HepG2 (cell line): Measurements from ENCODE around the gene MEI1. TPM values are rescaled to one million over a fixed set of nuclear protein-coding genes. Genes with fewer than 3 reads are reported as not detected.

Experiments
- CENPT ChIP-seq: sonication (generic); formaldehyde crosslinking; IDR thresholded peaks from 2 replicates; pipeline ENCODE4 v1.8.0; 2022; ENCODE audit warnings: low read depth, mild to moderate bottlenecking, moderate library complexity, missing genetic modification reagents
- ELF1 ChIP-seq: sonication (generic); formaldehyde crosslinking; IDR thresholded peaks from 2 replicates; pipeline ENCODE4 v1.4.0; 2020; ENCODE audit warnings: missing genetic modification reagents
- HMG20B ChIP-seq: conservative IDR thresholded peaks from 2 replicates; pipeline ENCODE4 v1.6.1; 2016; ENCODE audit warnings: missing genetic modification reagents, missing compliant biosample characterization
- HOMEZ ChIP-seq: IDR thresholded peaks from 2 replicates; pipeline ENCODE4 v1.6.1; 2016; ENCODE audit warnings: low read depth
- POLR2G ChIP-seq: fragments of 200-400 bp; formaldehyde crosslinking; IDR thresholded peaks from 2 replicates; pipeline ENCODE4 v1.6.1; 2018; ENCODE audit warnings: mild to moderate bottlenecking, low read depth, low read length, moderate library complexity
- SNAPC4 ChIP-seq: sonication (generic); formaldehyde crosslinking; IDR thresholded peaks from 2 replicates; pipeline ENCODE4 v1.4.0; 2020; ENCODE audit warnings: mild to moderate bottlenecking, missing genetic modification reagents
- YEATS2 ChIP-seq: sonication (generic); formaldehyde crosslinking; IDR thresholded peaks from 2 replicates; pipeline ENCODE4 v1.4.0; 2020; ENCODE audit warnings: missing genetic modification reagents, borderline replicate concordance
- ZBTB37 ChIP-seq: sonication (generic); formaldehyde crosslinking; IDR thresholded peaks from 2 replicates; pipeline ENCODE4 v1.4.0; 2020; ENCODE audit warnings: mild to moderate bottlenecking, missing genetic modification reagents
- ZFP82 ChIP-seq: sonication (generic); formaldehyde crosslinking; IDR thresholded peaks from 2 replicates; pipeline ENCODE4 v1.5.1; 2020; ENCODE audit warnings: mild to moderate bottlenecking, missing genetic modification reagents, borderline replicate concordance
- ZNF143 ChIP-seq: sonication (generic); formaldehyde crosslinking; IDR thresholded peaks from 2 replicates; pipeline ENCODE4 v1.4.0; 2020; ENCODE audit warnings: missing genetic modification reagents
- ZNF296 ChIP-seq: sonication (generic); formaldehyde crosslinking; conservative IDR thresholded peaks from 2 replicates; pipeline ENCODE4 v1.5.0; 2020; ENCODE audit warnings: mild to moderate bottlenecking, missing genetic modification reagents
- ZNF33A ChIP-seq: sonication (generic); formaldehyde crosslinking; IDR thresholded peaks from 2 replicates; pipeline ENCODE4 v1.5.1; 2020; ENCODE audit warnings: missing genetic modification reagents, mild to moderate bottlenecking, moderate library complexity, borderline replicate concordance
- ZNF546 ChIP-seq: sonication (generic); formaldehyde crosslinking; conservative IDR thresholded peaks from 2 replicates; pipeline ENCODE4 v1.8.1; 2023; ENCODE audit warnings: mild to moderate bottlenecking, missing genetic modification reagents
- ZNF614 ChIP-seq: IDR thresholded peaks from 2 replicates; pipeline ENCODE4 v1.6.1; 2018; ENCODE audit warnings: missing biosample characterization, missing genetic modification reagents, inconsistent platforms, borderline replicate concordance
- ZNF850 ChIP-seq: sonication (generic); formaldehyde crosslinking; conservative IDR thresholded peaks from 2 replicates; pipeline ENCODE4 v1.9.0; 2021; ENCODE audit warnings: mild to moderate bottlenecking, missing genetic modification reagents
- polyA plus RNA-seq, 8 experiments: library from polyadenylated mRNA; depleted of rRNA in 3 of 8; stranded (reverse) in 7 of 8; unstranded in 1 of 8; fragments of >200 nt; fragmentation: Illumina TruSeq in 4 of 8; extraction: Trizol in 4 of 8; gene quantifications; 2 replicates each; pipeline versions ENCODE4 v1.2.1 to v1.2.3, GENCODE V29; 2011 to 2016; ENCODE audit warnings: low read depth in 4 of 8, missing spikeins in 1 of 8, mixed read lengths in 1 of 8; ENCODE audit not compliant: insufficient read depth in 1 of 8
- total RNA-seq, 5 experiments: library from RNA; depleted of rRNA; stranded (reverse); fragments of >200 nt; fragmentation: Illumina TruSeq; extraction: Trizol; gene quantifications; 2 replicates each; pipeline ENCODE4 v1.2.3, GENCODE V29; 2016; ENCODE audit warnings: low read depth in 1 of 5
- TF ChIP-seq, protein P1 (sequence below): sonication (generic); formaldehyde crosslinking; IDR thresholded peaks from 2 replicates; pipeline ENCODE4 v1.8.0; 2022; ENCODE audit warnings: missing genetic modification reagents, mild to moderate bottlenecking, moderate library complexity, borderline replicate concordance
- TF ChIP-seq, protein P2 (sequence below): sonication (generic); formaldehyde crosslinking; IDR thresholded peaks from 2 replicates; pipeline ENCODE4 v1.4.0; 2020; ENCODE audit warnings: mild to moderate bottlenecking, low read depth, missing genetic modification reagents

MEI1 gene
- total and polyA plus RNA-seq, 2 of the 13 experiments (the other 11 are each of a cell fraction or from before 2014, with no cell fraction given): 0.75 to 1.9 TPM

DNA sequence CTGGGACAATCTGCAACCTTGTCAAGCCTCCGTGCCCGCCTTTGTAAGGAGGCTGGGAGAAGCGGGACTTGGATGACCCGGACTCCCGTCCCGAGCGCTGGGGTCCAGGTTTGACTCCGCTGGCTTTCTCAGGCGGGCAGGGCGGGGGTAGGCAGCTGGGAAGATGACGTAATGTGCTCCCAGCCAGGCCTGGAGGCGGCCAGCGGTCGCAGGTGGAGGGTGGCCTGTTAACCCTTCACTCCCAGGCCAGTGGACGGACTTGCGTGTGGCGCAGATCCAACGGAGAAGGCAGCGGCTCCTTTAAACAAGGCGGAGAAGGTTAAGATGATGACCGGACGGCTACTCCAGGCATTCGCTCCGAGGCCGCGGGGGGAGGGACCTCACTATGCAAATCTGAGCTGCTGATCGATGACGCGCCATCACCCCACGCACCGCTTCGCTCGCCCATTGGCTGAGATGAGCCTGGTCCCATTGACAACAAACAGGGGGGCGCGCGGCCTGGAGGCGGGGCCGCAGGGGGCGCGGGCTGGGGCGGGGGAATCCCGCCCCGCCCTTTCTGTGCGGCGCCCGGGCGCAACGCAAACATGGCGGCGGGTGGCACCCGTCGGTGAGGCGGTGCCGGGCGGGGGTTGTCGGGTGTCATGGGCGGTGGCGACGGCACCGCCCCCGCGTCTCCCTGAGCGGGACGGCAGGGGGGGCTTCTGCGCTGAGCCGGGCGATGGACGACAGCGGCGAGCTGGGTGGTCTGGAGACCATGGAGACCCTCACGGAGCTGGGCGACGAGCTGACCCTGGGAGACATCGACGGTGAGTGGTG, 133.5 kb downstream of the MEI1 start, which contains the start of gene SREBF2 (continued):
- TF ChIP-seq, protein P1, sequence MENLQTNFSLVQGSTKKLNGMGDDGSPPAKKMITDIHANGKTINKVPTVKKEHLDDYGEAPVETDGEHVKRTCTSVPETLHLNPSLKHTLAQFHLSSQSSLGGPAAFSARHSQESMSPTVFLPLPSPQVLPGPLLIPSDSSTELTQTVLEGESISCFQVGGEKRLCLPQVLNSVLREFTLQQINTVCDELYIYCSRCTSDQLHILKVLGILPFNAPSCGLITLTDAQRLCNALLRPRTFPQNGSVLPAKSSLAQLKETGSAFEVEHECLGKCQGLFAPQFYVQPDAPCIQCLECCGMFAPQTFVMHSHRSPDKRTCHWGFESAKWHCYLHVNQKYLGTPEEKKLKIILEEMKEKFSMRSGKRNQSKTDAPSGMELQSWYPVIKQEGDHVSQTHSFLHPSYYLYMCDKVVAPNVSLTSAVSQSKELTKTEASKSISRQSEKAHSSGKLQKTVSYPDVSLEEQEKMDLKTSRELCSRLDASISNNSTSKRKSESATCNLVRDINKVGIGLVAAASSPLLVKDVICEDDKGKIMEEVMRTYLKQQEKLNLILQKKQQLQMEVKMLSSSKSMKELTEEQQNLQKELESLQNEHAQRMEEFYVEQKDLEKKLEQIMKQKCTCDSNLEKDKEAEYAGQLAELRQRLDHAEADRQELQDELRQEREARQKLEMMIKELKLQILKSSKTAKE (CRISPR knock-in tag): no peak
- TF ChIP-seq ZNF546 (no peak), ZNF614 (CRISPR knock-in tag) (peak; percentile 63; the same call in 1 of the 2 replicates), ZNF850 (CRISPR knock-in tag) (no peak), HMG20B (CRISPR knock-in tag) (0 out of 2 replicates have a peak, but pooled peaks have one; percentile 35), POLR2G (peak; percentile 87), ZNF143 (CRISPR knock-in tag) (no peak), ZNF33A (CRISPR knock-in tag) (0 out of 2 replicates have a peak, but pooled peaks have one; percentile 14), ZFP82 (CRISPR knock-in tag) (no peak; the same call in 1 of the 2 replicates), HOMEZ (CRISPR knock-in tag) (no peak), CENPT (CRISPR knock-in tag) (no peak; the same call in 1 of the 2 replicates), ZBTB37 (no peak), ELF1 (CRISPR knock-in tag) (peak; percentile 24; the same call in 1 of the 2 replicates), ZNF296 (CRISPR knock-in tag) (no peak; the same call in 1 of the 2 replicates), YEATS2 (CRISPR knock-in tag) (peak; percentile 69; the same call in 1 of the 2 replicates), SNAPC4 (CRISPR knock-in tag) (peak; percentile 93; the same call in 1 of the 2 replicates)
- TF ChIP-seq, protein P2, sequence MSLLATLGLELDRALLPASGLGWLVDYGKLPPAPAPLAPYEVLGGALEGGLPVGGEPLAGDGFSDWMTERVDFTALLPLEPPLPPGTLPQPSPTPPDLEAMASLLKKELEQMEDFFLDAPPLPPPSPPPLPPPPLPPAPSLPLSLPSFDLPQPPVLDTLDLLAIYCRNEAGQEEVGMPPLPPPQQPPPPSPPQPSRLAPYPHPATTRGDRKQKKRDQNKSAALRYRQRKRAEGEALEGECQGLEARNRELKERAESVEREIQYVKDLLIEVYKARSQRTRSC: no peak
